Right forelimb (tissue), 1 donor: Measurements from ENCODE around the gene RRAGA.
A peak's percentile ranks its signal among the peaks of the same experiment; 100 is the strongest.
"Not testable (repeated sequence)": the region's sequence is repeated elsewhere in the genome, so short reads cannot be mapped to it uniquely, and the experiment has no call there.

Experiments
- DNase-seq: peaks from one replicate; pipeline ENCODE4 v3.0.0-alpha.2; 2018

The RRAGA gene

GRCh38 chr9:19048966-19049916, at the start of gene RRAGA:
TSS of gene RRAGA (plus strand) at chr9:19049427. CDS start at chr9:19049660, 233 bp downstream.
- DNase-seq: peak; percentile 97

- no peak for DNase-seq
Measured at GRCh38 chr9:19000133-19000532, 49.1 kb upstream of the RRAGA start.

- DNase-seq: no peak
Measured at GRCh38 chr9:19009391-19009965, 39.7 kb upstream of the RRAGA start.

GRCh38 chr9:19018201-19018600, 31.0 kb upstream of the RRAGA start:
- no peak for DNase-seq

- DNase-seq: no peak
Measured at GRCh38 chr9:19020886-19021455, 28.3 kb upstream of the RRAGA start.

- not testable (repeated sequence) for DNase-seq
Measured at GRCh38 chr9:19021649-19022048, 27.6 kb upstream of the RRAGA start.

GRCh38 chr9:19022206-19022605, 27.0 kb upstream of the RRAGA start:
- DNase-seq: no peak

- no peak for DNase-seq
Measured at GRCh38 chr9:19023078-19023477, 26.1 kb upstream of the RRAGA start.

- no peak for DNase-seq
Measured at GRCh38 chr9:19026375-19026774, 22.9 kb upstream of the RRAGA start.

- DNase-seq: no peak
Measured at GRCh38 chr9:19027825-19028224, 21.4 kb upstream of the RRAGA start.

- peak; percentile 57 for DNase-seq
Measured at GRCh38 chr9:19028835-19029451, 20.3 kb upstream of the RRAGA start.

- no peak for DNase-seq
Measured at GRCh38 chr9:19030899-19031298, 18.3 kb upstream of the RRAGA start.

- DNase-seq: no peak
Measured at GRCh38 chr9:19032406-19032805, 16.8 kb upstream of the RRAGA start.

- DNase-seq: no peak
Measured at GRCh38 chr9:19033015-19033414, 16.2 kb upstream of the RRAGA start, which contains the start of gene SAXO1. TSS of gene SAXO1 (minus strand) at chr9:19033209. CDS start at chr9:19032908, 301 bp downstream.

- no peak for DNase-seq
Measured at GRCh38 chr9:19036611-19037010, 12.6 kb upstream of the RRAGA start.

GRCh38 chr9:19049917-19050636, 850 bp downstream of the RRAGA start:
- DNase-seq: peak; percentile 54

GRCh38 chr9:19050637-19051591, 1.7 kb downstream of the RRAGA start:
- no peak for DNase-seq

GRCh38 chr9:19057033-19057432, 7.8 kb downstream of the RRAGA start:
- no peak for DNase-seq

- no peak for DNase-seq
Measured at GRCh38 chr9:19074229-19074628, 25.0 kb downstream of the RRAGA start.

GRCh38 chr9:19074836-19075235, 25.6 kb downstream of the RRAGA start:
- no peak for DNase-seq

GRCh38 chr9:19085295-19085694, 36.1 kb downstream of the RRAGA start:
- DNase-seq: no peak
